HCT116 (cell line): Measurements from ENCODE around the gene ALDOC. TPM values are rescaled to one million over a fixed set of nuclear protein-coding genes. Genes with fewer than 3 reads are reported as not detected.

ENCODE experiments used
- ATAC-seq: fragments of 200-7000 bp; cut with Tn5 transposase; 2 replicates; pipeline ENCODE4 v1.9.1; 2020; ENCODE audit warnings: mild to moderate bottlenecking, moderate library complexity
- BruUV-seq: library from RNA; stranded (reverse); fragments of 400-500 nt; replicated peaks from 2 replicates; lab custom pipeline; 2021; lab: Mats Ljungman, UMichigan
- CTCF ChIA-PET: fragments of 300-600 bp; sonication (Branson Sonifier 250); formaldehyde crosslinking; loops from one replicate; lab custom pipeline; 2021; ENCODE audit warnings: antibody characterized with exemption; lab: Charles Lee
- POLR2A ChIA-PET: fragments of 300-600, 350-600 bp; sonication (Branson Sonifier 250); formaldehyde crosslinking; loops from one replicate; lab custom pipeline; 2021; ENCODE audit warnings: antibody characterized with exemption; lab: Charles Lee
- RAD21 ChIA-PET, 2 experiments: fragments of 300-600 bp; sonication (Branson Sonifier 250); formaldehyde crosslinking; loops; one replicate each; lab custom pipeline; 2023; ENCODE audit warnings: low total read pairs in 2 of 2; ENCODE audit not compliant: uncharacterized antibody in 2 of 2, unreplicated experiment in 2 of 2, low non-redundant PET in 1 of 2; lab: Charles Lee
- DNase-seq: peaks from one replicate; pipeline ENCODE4 v3.0.0-alpha.2; 2010; ENCODE audit warnings: low read depth, low spot score
- H2AFZ ChIP-seq: fragments of 200-600 bp; shearing (Covaris generic), sonication (generic); 2 replicates; pipeline ENCODE4 v1.6.1; 2017; ENCODE audit warnings: low read depth, mixed run types, mixed read lengths, antibody characterized with exemption, low read length; ENCODE audit not compliant: poor library complexity, severe bottlenecking
- H3K27ac ChIP-seq: 2 replicates; pipeline ENCODE4 v1.5.1; 2012; ENCODE audit warnings: low read depth, low read length
- H3K27me3 ChIP-seq: fragments of 200-600 bp; sonication (generic); 2 replicates; pipeline ENCODE4 v1.6.1; 2016; ENCODE audit warnings: mixed run types, low read length, mixed read lengths; ENCODE audit not compliant: insufficient read depth
- H3K36me3 ChIP-seq, 2 experiments: fragments of 200-500 bp in 1 of 2; fragments of 200-600 bp in 1 of 2; sonication (Bioruptor generic) in 1 of 2; sonication (generic) in 1 of 2; 2 replicates each; pipeline versions ENCODE4 v1.5.1 to v1.6.1; 2014 to 2016; ENCODE audit warnings: low read length in 2 of 2, inconsistent platforms in 1 of 2, mixed read lengths in 1 of 2, mixed run types in 1 of 2; ENCODE audit not compliant: insufficient read depth in 2 of 2, control insufficient read depth in 1 of 2
- H3K4me1 ChIP-seq, 2 experiments: fragments of 200-600 bp in 1 of 2; sonication (generic) in 1 of 2; 2 replicates each; pipeline versions ENCODE4 v1.5.1 to v1.6.1; 2012 to 2017; ENCODE audit warnings: low read length in 2 of 2, inconsistent platforms in 1 of 2, mild to moderate bottlenecking in 1 of 2, mixed read lengths in 1 of 2, mixed run types in 1 of 2, moderate library complexity in 1 of 2; ENCODE audit not compliant: insufficient read depth in 2 of 2, control insufficient read depth in 1 of 2
- H3K4me2 ChIP-seq: fragments of 200-600 bp; sonication (generic); 2 replicates; pipeline ENCODE4 v1.6.1; 2017; ENCODE audit warnings: mixed run types, low read length, mixed read lengths
- H3K4me3 ChIP-seq, 2 experiments: fragments of 200-600 bp in 1 of 2; sonication (generic) in 1 of 2; replicated peaks in 1 of 2; 2 replicates each; pipeline ENCODE4 v1.5.1; 2011 to 2016; ENCODE audit warnings: low read length in 2 of 2, control low read depth in 1 of 2, low read depth in 1 of 2, mild to moderate bottlenecking in 1 of 2, mixed read lengths in 1 of 2, mixed run types in 1 of 2
- H3K79me2 ChIP-seq: fragments of 200-600 bp; sonication (generic); 2 replicates; pipeline ENCODE4 v1.6.1; 2017; ENCODE audit warnings: mild to moderate bottlenecking, mixed run types, low read length, moderate library complexity, mixed read lengths; ENCODE audit not compliant: insufficient read depth
- H3K9ac ChIP-seq: fragments of 200-600 bp; sonication (generic); 2 replicates; pipeline ENCODE4 v1.6.1; 2016; ENCODE audit warnings: low read length, mixed read lengths
- H3K9me2 ChIP-seq: fragments of 200-600 bp; sonication (generic), shearing (Covaris generic); 2 replicates; pipeline ENCODE4 v1.6.1; 2017; ENCODE audit warnings: mixed run types, mild to moderate bottlenecking, moderate library complexity; ENCODE audit not compliant: insufficient read depth
- H3K9me3 ChIP-seq, 2 experiments: fragments of 200-500 bp in 1 of 2; fragments of 200-600 bp in 1 of 2; sonication (Bioruptor generic) in 1 of 2; sonication (generic) in 1 of 2; 2 replicates each; pipeline ENCODE4 v1.6.1; 2014 to 2017; ENCODE audit warnings: low read length in 2 of 2, mixed read lengths in 2 of 2, inconsistent platforms in 1 of 2, low read depth in 1 of 2, mild to moderate bottlenecking in 1 of 2, mixed run types in 1 of 2, moderate library complexity in 1 of 2; ENCODE audit not compliant: control insufficient read depth in 1 of 2, insufficient read depth in 1 of 2
- H4K20me1 ChIP-seq: fragments of 200-600 bp; sonication (generic), shearing (Covaris generic); 2 replicates; pipeline ENCODE4 v1.6.1; 2017; ENCODE audit warnings: mixed run types, mild to moderate bottlenecking, moderate library complexity; ENCODE audit not compliant: insufficient read depth
- ATF3 ChIP-seq: IDR thresholded peaks from 2 replicates; pipeline ENCODE4 v1.6.1; 2012
- CBX3 ChIP-seq: IDR thresholded peaks from 2 replicates; pipeline ENCODE4 v1.6.1; 2012; ENCODE audit warnings: low read depth
- CEBPB ChIP-seq: IDR thresholded peaks from 2 replicates; pipeline ENCODE4 v1.6.1; 2012; ENCODE audit warnings: low read depth
- EGR1 ChIP-seq: IDR thresholded peaks from 2 replicates; pipeline ENCODE4 v1.6.1; 2012; ENCODE audit warnings: low read depth
- EZH2 ChIP-seq: fragments of 200-600 bp; sonication (generic); IDR thresholded peaks from 2 replicates; pipeline ENCODE4 v1.6.1; 2017; ENCODE audit warnings: antibody characterized with exemption, mixed run types
- EZH2phosphoT487 ChIP-seq: fragments of 200-600 bp; IDR thresholded peaks from 2 replicates; pipeline ENCODE4 v1.6.1; 2018; ENCODE audit warnings: antibody characterized with exemption, borderline replicate concordance
- JUND ChIP-seq: IDR thresholded peaks from 2 replicates; pipeline ENCODE4 v1.6.1; 2012
- MAX ChIP-seq: IDR thresholded peaks from 2 replicates; pipeline ENCODE4 v1.6.1; 2012
- POLR2A ChIP-seq: IDR thresholded peaks from 2 replicates; pipeline ENCODE4 v1.7.0; 2011; ENCODE audit warnings: borderline replicate concordance; ENCODE audit not compliant: insufficient read depth, insufficient read length; ENCODE audit errors: extremely low read depth
- POLR2AphosphoS5 ChIP-seq: IDR thresholded peaks from 2 replicates; pipeline ENCODE4 v1.6.1; 2011; ENCODE audit warnings: mild to moderate bottlenecking, low read depth, low read length, moderate library complexity
- RAD21 ChIP-seq: IDR thresholded peaks from 2 replicates; pipeline ENCODE4 v1.6.1; 2012; ENCODE audit warnings: low read depth, mild to moderate bottlenecking
- REST ChIP-seq: IDR thresholded peaks from 2 replicates; pipeline ENCODE4 v1.6.1; 2012; ENCODE audit warnings: low read depth
- SIN3A ChIP-seq: IDR thresholded peaks from 2 replicates; pipeline ENCODE4 v1.6.1; 2012; ENCODE audit warnings: low read depth
- SRF ChIP-seq: IDR thresholded peaks from 2 replicates; pipeline ENCODE4 v1.6.1; 2012; ENCODE audit warnings: low read depth
- YY1 ChIP-seq: IDR thresholded peaks from 2 replicates; pipeline ENCODE4 v1.6.1; 2011; ENCODE audit warnings: low read length, low read depth, moderate library complexity, mild to moderate bottlenecking; ENCODE audit not compliant: insufficient replicate concordance; ENCODE audit errors: extremely low read depth
- ZBTB33 ChIP-seq: IDR thresholded peaks from 2 replicates; pipeline ENCODE4 v1.6.1; 2011; ENCODE audit warnings: mild to moderate bottlenecking, low read length, moderate library complexity; ENCODE audit not compliant: insufficient replicate concordance; ENCODE audit errors: extremely low read depth
- ZFX ChIP-seq: fragments of 450-650 bp; IDR thresholded peaks from 2 replicates; pipeline ENCODE4 v1.6.1; 2017
- ZNF274 ChIP-seq: fragments of 200-500 bp; sonication (Bioruptor generic); IDR thresholded peaks from 2 replicates; pipeline ENCODE4 v1.6.1; 2014; ENCODE audit warnings: mild to moderate bottlenecking, low read depth, low read length, inconsistent platforms
- intact Hi-C: fragments of 100-400 bp; cut with micrococcal nuclease; formaldehyde crosslinking; loops from 2 replicates; pipeline ENCODE4 v1.10.0; 2022
- total RNA-seq: library from RNA; stranded (reverse); gene quantifications from one replicate; pipeline ENCODE4 v1.2.1, GENCODE V29; 2021; ENCODE audit not compliant: unreplicated experiment

The ALDOC gene
- total RNA-seq, 1 experiment from 2014 or later, result 82.8 TPM

GRCh38 chr17:28615260-28615940, 38.7 kb upstream of the ALDOC start:
- no peaks in the 10 kb centered on the region for H3K79me2 ChIP-seq
- H3K9me3 ChIP-seq, result no peaks in the 10 kb centered on the region
- H3K9ac ChIP-seq, result no peak overlapping the region
- ATAC-seq, result no peak
- no peak overlapping the region for H2AFZ ChIP-seq
- no peaks in the 10 kb centered on the region for H3K9me2 ChIP-seq
- peaks cover 64 to 74% of the 10 kb centered on the region in 2 experiments for H3K36me3 ChIP-seq
- H4K20me1 ChIP-seq, result no peaks in the 10 kb centered on the region
- H3K4me1 ChIP-seq, result no peaks in the 10 kb centered on the region
- ChIA-PET RAD21 (no interaction called here), POLR2A (no interaction called here), CTCF (no interaction called here)
- intact Hi-C loops, result no loop called here
- DNase-seq, result no peak
- H3K27ac ChIP-seq, result no peak overlapping the region
- BruUV-seq, result no TSS peak
- H3K4me2 ChIP-seq, result no peak overlapping the region
- TF ChIP-seq EZH2phosphoT487 (no peak), CBX3 (no peak), RAD21 (no peak), YY1 (no peak), REST (no peak), ZBTB33 (no peak), EZH2 (no peak), SRF (no peak), MAX (no peak), JUND (no peak), POLR2AphosphoS5 (no peak), ZNF274 (no peak), POLR2A (no peak), ZFX (no peak), EGR1 (no peak), CEBPB (no peak), ATF3 (no peak), SIN3A (no peak)
- H3K4me3 ChIP-seq, result no peak overlapping the region
- no peaks in the 10 kb centered on the region for H3K27me3 ChIP-seq
